ENCODE measurements around the gene POU2F3. TPM values are rescaled to one million over a fixed set of nuclear protein-coding genes. Genes with fewer than 3 reads are reported as not detected.

Gene POU2F3
- total and polyA plus RNA-seq, 2 of the 13 experiments (the other 11 are each of a cell fraction or from before 2014, with no cell fraction given), result not detected

DNA sequence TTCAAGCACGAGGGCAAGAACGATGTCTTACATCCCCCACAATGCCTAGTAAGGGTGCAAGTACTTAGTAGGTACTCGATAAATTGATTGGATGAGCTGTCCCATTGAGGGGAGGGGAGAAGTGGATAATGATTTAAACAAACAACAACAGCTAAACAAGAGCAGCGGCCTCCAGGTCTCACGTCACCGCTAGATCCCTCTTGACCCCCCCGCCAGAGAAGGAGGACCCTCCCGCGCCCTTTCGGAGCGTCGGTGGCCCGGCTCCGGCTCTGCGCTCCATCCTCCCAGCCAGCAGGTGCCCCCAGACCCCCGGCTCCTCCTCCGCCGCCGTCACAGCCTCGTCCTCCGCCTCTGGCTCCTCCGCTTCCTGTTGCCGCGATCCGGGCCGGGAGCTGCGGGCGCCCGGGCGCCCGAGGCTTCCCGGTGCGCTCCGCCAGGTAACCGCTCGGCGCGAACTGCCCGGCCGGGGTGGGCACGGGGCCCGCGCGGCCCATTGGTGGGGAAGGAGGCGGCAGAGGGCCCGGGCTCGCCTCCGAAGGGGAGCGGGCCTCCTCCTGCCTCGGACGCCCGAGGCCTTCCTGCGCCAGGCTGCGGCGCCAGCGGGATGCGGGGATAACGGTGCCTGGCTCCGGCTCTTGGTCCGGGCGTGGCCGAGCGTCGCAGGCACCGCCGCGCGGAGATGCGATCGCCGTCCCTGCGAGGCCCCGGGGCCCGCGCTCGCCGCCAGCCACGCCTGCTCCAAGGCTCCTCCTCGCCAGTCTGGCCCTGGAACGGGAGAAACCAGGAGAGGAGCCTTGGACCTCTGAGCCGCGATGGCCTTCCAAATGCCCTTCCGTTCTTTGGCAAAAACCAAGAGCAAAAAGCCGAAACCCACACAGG, 85.2 kb downstream of the POU2F3 start, which contains the start of gene TLCD5 (continued):
- TF ChIP-seq, protein P1, sequence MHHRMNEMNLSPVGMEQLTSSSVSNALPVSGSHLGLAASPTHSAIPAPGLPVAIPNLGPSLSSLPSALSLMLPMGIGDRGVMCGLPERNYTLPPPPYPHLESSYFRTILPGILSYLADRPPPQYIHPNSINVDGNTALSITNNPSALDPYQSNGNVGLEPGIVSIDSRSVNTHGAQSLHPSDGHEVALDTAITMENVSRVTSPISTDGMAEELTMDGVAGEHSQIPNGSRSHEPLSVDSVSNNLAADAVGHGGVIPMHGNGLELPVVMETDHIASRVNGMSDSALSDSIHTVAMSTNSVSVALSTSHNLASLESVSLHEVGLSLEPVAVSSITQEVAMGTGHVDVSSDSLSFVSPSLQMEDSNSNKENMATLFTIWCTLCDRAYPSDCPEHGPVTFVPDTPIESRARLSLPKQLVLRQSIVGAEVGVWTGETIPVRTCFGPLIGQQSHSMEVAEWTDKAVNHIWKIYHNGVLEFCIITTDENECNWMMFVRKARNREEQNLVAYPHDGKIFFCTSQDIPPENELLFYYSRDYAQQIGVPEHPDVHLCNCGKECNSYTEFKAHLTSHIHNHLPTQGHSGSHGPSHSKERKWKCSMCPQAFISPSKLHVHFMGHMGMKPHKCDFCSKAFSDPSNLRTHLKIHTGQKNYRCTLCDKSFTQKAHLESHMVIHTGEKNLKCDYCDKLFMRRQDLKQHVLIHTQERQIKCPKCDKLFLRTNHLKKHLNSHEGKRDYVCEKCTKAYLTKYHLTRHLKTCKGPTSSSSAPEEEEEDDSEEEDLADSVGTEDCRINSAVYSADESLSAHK (CRISPR knock-in tag; IDR thresholded peaks at IDR 0.05; ENCODE audit: borderline replicate concordance), result no peak
- TF ChIP-seq ZFP36 (IDR thresholded peaks at IDR 0.05; ENCODE audit: borderline replicate concordance, low read depth, low read length, partially characterized antibody), result no peak
- TF ChIP-seq AHR (CRISPR knock-in tag; IDR thresholded peaks at IDR 0.05), result no peak
- TF ChIP-seq ISL2 (CRISPR knock-in tag; IDR thresholded peaks at IDR 0.05), result no peak
- no peak for TF ChIP-seq HMG20B (CRISPR knock-in tag; conservative IDR thresholded peaks at IDR 0.05)
- peak; percentile 82; the same call in 1 of the 2 replicates for TF ChIP-seq HES4 (CRISPR knock-in tag; IDR thresholded peaks at IDR 0.05; ENCODE audit: borderline replicate concordance)
- TF ChIP-seq ZNF446 (CRISPR knock-in tag; IDR thresholded peaks at IDR 0.05), result peak; percentile 61; the same call in 1 of the 2 replicates
- no peak for TF ChIP-seq MLLT10 (CRISPR knock-in tag; IDR thresholded peaks at IDR 0.05)
- no peak for TF ChIP-seq ZNF703 (CRISPR knock-in tag; IDR thresholded peaks at IDR 0.05; ENCODE audit: borderline replicate concordance)
- TF ChIP-seq CHCHD3 (CRISPR knock-in tag; IDR thresholded peaks at IDR 0.05), result no peak
- TF ChIP-seq ZNF280D (CRISPR knock-in tag; IDR thresholded peaks at IDR 0.05), result no peak
- TF ChIP-seq RFX3 (CRISPR knock-in tag; IDR thresholded peaks at IDR 0.05), result no peak
- TF ChIP-seq FOXA1 (IDR thresholded peaks at IDR 0.05), result no peak
- TF ChIP-seq FOXA1 (CRISPR knock-in tag; IDR thresholded peaks at IDR 0.05), result no peak
- TF ChIP-seq, protein P2, sequence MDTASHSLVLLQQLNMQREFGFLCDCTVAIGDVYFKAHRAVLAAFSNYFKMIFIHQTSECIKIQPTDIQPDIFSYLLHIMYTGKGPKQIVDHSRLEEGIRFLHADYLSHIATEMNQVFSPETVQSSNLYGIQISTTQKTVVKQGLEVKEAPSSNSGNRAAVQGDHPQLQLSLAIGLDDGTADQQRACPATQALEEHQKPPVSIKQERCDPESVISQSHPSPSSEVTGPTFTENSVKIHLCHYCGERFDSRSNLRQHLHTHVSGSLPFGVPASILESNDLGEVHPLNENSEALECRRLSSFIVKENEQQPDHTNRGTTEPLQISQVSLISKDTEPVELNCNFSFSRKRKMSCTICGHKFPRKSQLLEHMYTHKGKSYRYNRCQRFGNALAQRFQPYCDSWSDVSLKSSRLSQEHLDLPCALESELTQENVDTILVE (CRISPR knock-in tag; IDR thresholded peaks at IDR 0.05), result no peak; the same call in 1 of the 2 replicates
- peak in 1 of 2 experiments; percentile 59; a peak in 2 of 4 replicates for TF ChIP-seq HMGXB4 (CRISPR knock-in tag; IDR thresholded peaks at IDR 0.05; ENCODE audit: borderline replicate concordance in 1 of 2, low read depth in 1 of 2)
- peak; percentile 40; the same call in 1 of the 2 replicates for TF ChIP-seq ELF3 (CRISPR knock-in tag; IDR thresholded peaks at IDR 0.05)
- peak; percentile 93; the same call in 1 of the 2 replicates for TF ChIP-seq ZSCAN20 (CRISPR knock-in tag; IDR thresholded peaks at IDR 0.05; ENCODE audit: borderline replicate concordance)
